VCaP (cell line): ENCODE results near the gene CDH4.

ENCODE experiments used
- H3K27ac ChIP-seq: fragments of 450-650 bp; 2 replicates; pipeline ENCODE4 v1.5.1; 2017
- CTCF ChIP-seq: fragments of 450-650 bp; conservative IDR thresholded peaks from 2 replicates; pipeline ENCODE4 v1.5.1; 2017; ENCODE audit warnings: mild to moderate bottlenecking, moderate library complexity

Gene CDH4

GRCh38 chr20:61701802-61702201 is 449.7 kb downstream of the CDH4 start:
- TF ChIP-seq CTCF: no peak
- peak overlapping the region; percentile 61 for H3K27ac ChIP-seq

- peak overlapping the region; percentile 61 for H3K27ac ChIP-seq
- TF ChIP-seq CTCF: no peak
Observed at GRCh38 chr20:61702246-61702645, 450.2 kb downstream of the CDH4 start.

- no peak overlapping the region for H3K27ac ChIP-seq
- no peak for TF ChIP-seq CTCF
Observed at GRCh38 chr20:61704661-61705060, 452.6 kb downstream of the CDH4 start.

GRCh38 chr20:61705386-61706258 is 453.6 kb downstream of the CDH4 start:
- no peak overlapping the region for H3K27ac ChIP-seq
- TF ChIP-seq CTCF: no peak

- no peak for TF ChIP-seq CTCF
- H3K27ac ChIP-seq: no peak overlapping the region
Observed at GRCh38 chr20:61706259-61706961, 454.3 kb downstream of the CDH4 start.

- H3K27ac ChIP-seq: no peak overlapping the region
- no peak for TF ChIP-seq CTCF
Observed at GRCh38 chr20:61708891-61709290, 456.8 kb downstream of the CDH4 start.

GRCh38 chr20:61710108-61710507 is 458.0 kb downstream of the CDH4 start:
- H3K27ac ChIP-seq: no peak overlapping the region
- no peak for TF ChIP-seq CTCF
